K562 (cell line): ENCODE data around the gene VWA3B.

ENCODE experiments used
- FOXM1 ChIP-seq, 2 experiments: fragments of 450-650 bp in 1 of 2; sonication (generic) in 1 of 2; formaldehyde crosslinking in 1 of 2; IDR thresholded peaks; 2 replicates each; pipeline versions ENCODE4 v1.6.1 to v1.9.0; 2017 to 2022; ENCODE audit warnings: low read depth in 2 of 2, mild to moderate bottlenecking in 2 of 2, missing genetic modification reagents in 1 of 2, moderate library complexity in 1 of 2
- POLR2B ChIP-seq: fragments of 450-650 bp; IDR thresholded peaks from 2 replicates; pipeline ENCODE4 v1.6.1; 2018; ENCODE audit warnings: low read depth; ENCODE audit not compliant: partially characterized antibody
- PTBP1 ChIP-seq: fragments of 200-400 bp; formaldehyde crosslinking; IDR thresholded peaks from 2 replicates; pipeline ENCODE4 v1.6.1; 2017; ENCODE audit warnings: low read depth, low read length
- TF ChIP-seq, protein P1 (sequence below), 3 experiments: fragments of 200-800 bp in 1 of 3; sonication (Bioruptor generic) in 1 of 3; sonication (generic) in 1 of 3; formaldehyde crosslinking in 1 of 3; IDR thresholded peaks; 2 replicates each; pipeline versions ENCODE4 v1.6.1 to v1.8.0; 2016 to 2022; ENCODE audit warnings: mild to moderate bottlenecking in 2 of 3, missing compliant biosample characterization in 2 of 3, missing genetic modification characterization in 2 of 3, missing genetic modification reagents in 1 of 3
- TF ChIP-seq, protein P2 (sequence below): sonication (generic); formaldehyde crosslinking; IDR thresholded peaks from 2 replicates; pipeline ENCODE4 v1.8.0; 2022; ENCODE audit warnings: mild to moderate bottlenecking, missing genetic modification reagents, borderline replicate concordance
- TF ChIP-seq, protein P3 (sequence below): conservative IDR thresholded peaks from 2 replicates; pipeline ENCODE4 v1.6.1; 2011; ENCODE audit warnings: low read depth, mild to moderate bottlenecking, low read length; ENCODE audit not compliant: control insufficient read depth
- TF ChIP-seq, protein P4 (sequence below), 2 experiments: IDR thresholded peaks in 1 of 2; conservative IDR thresholded peaks in 1 of 2; 2 replicates each; pipeline ENCODE4 v1.6.1; 2016; ENCODE audit warnings: low read depth in 2 of 2, mild to moderate bottlenecking in 1 of 2, missing compliant biosample characterization in 1 of 2, missing genetic modification characterization in 1 of 2, moderate library complexity in 1 of 2

DNA sequence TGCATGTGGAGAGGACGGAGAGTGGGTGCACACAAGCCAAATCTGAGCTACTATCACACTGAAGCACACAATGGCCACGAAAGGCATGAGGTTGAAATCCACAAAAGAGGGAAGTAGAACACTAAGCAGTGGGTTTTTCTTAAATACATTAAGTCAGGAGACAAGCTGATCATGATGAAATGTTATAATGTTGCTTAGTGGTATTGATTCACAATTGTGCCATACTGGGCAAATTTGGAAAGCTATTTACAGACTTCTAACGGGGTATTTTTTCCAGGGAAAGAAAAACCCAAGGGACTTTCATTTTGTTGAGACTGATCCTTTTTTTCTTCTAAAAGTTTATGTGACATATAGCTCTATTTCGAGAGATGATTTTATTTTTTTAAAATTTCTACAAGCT, 158.5 kb downstream of the VWA3B start:
- TF ChIP-seq, protein P1, sequence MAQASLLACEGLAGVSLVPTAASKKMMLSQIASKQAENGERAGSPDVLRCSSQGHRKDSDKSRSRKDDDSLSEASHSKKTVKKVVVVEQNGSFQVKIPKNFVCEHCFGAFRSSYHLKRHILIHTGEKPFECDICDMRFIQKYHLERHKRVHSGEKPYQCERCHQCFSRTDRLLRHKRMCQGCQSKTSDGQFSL (CRISPR knock-in tag; IDR thresholded peaks at IDR 0.05): no peak
- TF ChIP-seq, protein P1 (tag; IDR thresholded peaks at IDR 0.05): no peak
- TF ChIP-seq POLR2B (no peak), PTBP1 (no peak), FOXM1 (IDR thresholded peaks at IDR 0.05; ENCODE audit: low read depth) (no peak), FOXM1 (CRISPR knock-in tag; IDR thresholded peaks at IDR 0.05; ENCODE audit: low read depth) (no peak)
- TF ChIP-seq, protein P2, sequence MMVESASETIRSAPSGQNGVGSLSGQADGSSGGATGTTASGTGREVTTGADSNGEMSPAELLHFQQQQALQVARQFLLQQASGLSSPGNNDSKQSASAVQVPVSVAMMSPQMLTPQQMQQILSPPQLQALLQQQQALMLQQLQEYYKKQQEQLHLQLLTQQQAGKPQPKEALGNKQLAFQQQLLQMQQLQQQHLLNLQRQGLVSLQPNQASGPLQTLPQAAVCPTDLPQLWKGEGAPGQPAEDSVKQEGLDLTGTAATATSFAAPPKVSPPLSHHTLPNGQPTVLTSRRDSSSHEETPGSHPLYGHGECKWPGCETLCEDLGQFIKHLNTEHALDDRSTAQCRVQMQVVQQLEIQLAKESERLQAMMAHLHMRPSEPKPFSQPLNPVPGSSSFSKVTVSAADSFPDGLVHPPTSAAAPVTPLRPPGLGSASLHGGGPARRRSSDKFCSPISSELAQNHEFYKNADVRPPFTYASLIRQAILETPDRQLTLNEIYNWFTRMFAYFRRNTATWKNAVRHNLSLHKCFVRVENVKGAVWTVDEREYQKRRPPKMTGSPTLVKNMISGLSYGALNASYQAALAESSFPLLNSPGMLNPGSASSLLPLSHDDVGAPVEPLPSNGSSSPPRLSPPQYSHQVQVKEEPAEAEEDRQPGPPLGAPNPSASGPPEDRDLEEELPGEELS (CRISPR knock-in tag): no peak
- TF ChIP-seq, protein P3, sequence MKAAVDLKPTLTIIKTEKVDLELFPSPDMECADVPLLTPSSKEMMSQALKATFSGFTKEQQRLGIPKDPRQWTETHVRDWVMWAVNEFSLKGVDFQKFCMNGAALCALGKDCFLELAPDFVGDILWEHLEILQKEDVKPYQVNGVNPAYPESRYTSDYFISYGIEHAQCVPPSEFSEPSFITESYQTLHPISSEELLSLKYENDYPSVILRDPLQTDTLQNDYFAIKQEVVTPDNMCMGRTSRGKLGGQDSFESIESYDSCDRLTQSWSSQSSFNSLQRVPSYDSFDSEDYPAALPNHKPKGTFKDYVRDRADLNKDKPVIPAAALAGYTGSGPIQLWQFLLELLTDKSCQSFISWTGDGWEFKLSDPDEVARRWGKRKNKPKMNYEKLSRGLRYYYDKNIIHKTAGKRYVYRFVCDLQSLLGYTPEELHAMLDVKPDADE: no peak
- TF ChIP-seq, protein P4, sequence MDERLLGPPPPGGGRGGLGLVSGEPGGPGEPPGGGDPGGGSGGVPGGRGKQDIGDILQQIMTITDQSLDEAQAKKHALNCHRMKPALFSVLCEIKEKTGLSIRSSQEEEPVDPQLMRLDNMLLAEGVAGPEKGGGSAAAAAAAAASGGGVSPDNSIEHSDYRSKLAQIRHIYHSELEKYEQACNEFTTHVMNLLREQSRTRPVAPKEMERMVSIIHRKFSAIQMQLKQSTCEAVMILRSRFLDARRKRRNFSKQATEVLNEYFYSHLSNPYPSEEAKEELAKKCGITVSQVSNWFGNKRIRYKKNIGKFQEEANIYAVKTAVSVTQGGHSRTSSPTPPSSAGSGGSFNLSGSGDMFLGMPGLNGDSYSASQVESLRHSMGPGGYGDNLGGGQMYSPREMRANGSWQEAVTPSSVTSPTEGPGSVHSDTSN (CRISPR knock-in tag; IDR thresholded peaks at IDR 0.05; ENCODE audit: low read depth): no peak
- TF ChIP-seq, protein P4 (tag; conservative IDR thresholded peaks at IDR 0.05; ENCODE audit: low read depth): no peak
